Stomach (tissue), 4 donors: ENCODE data around the gene HDDC2.

Experiments
- EP300 ChIP-seq: sonication (generic); formaldehyde crosslinking; IDR thresholded peaks from one replicate; pipeline ENCODE4 v1.6.1; 2017; ENCODE audit warnings: antibody characterized with exemption
- POLR2A ChIP-seq, 4 donors: fragments of 450-650 bp; IDR thresholded peaks; one replicate each; pipeline ENCODE4 v1.6.1; 2016; ENCODE audit warnings: antibody characterized with exemption in 4 of 4, control low read depth in 2 of 4, mild to moderate bottlenecking in 1 of 4, moderate library complexity in 1 of 4
- POLR2AphosphoS5 ChIP-seq, 3 donors: sonication (generic); formaldehyde crosslinking; IDR thresholded peaks; one replicate each; pipeline ENCODE4 v1.6.1; 2016; ENCODE audit warnings: antibody characterized with exemption in 3 of 3
- TF ChIP-seq, protein P1 (sequence below), 7 experiments: fragments of 450-650 bp in 4 of 7; fragments of 200-600 bp in 3 of 7; sonication (generic) in 3 of 7; IDR thresholded peaks; one replicate each; pipeline ENCODE4 v1.5.1; 2016 to 2019; ENCODE audit warnings: antibody characterized with exemption in 7 of 7, control low read depth in 2 of 7, mild to moderate bottlenecking in 1 of 7

DNA sequence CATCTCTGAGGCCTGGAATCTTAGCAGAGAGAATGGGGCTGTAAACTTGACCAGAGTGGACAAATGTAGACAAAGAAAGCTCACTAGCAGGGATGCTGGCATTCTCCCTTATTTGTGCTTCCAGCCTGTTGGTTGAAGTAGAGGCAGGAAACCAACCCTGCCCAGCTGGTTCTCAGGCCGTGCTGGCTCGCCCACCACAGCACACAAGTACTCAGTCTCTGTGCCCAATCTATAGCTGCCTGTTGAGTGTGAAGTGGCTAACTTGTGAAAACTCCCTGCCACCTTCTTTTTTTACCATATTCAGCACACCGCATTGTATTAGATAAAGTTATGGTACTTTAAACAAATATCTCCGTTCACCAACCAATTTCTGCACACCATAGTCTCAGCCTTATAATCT lies 37.3 kb downstream of the HDDC2 start:
- TF ChIP-seq POLR2A (IDR thresholded peaks at IDR 0.05), result no peak
- TF ChIP-seq, protein P1, sequence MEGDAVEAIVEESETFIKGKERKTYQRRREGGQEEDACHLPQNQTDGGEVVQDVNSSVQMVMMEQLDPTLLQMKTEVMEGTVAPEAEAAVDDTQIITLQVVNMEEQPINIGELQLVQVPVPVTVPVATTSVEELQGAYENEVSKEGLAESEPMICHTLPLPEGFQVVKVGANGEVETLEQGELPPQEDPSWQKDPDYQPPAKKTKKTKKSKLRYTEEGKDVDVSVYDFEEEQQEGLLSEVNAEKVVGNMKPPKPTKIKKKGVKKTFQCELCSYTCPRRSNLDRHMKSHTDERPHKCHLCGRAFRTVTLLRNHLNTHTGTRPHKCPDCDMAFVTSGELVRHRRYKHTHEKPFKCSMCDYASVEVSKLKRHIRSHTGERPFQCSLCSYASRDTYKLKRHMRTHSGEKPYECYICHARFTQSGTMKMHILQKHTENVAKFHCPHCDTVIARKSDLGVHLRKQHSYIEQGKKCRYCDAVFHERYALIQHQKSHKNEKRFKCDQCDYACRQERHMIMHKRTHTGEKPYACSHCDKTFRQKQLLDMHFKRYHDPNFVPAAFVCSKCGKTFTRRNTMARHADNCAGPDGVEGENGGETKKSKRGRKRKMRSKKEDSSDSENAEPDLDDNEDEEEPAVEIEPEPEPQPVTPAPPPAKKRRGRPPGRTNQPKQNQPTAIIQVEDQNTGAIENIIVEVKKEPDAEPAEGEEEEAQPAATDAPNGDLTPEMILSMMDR (IDR thresholded peaks at IDR 0.05), result no peak
- TF ChIP-seq EP300, result no peak
- TF ChIP-seq POLR2AphosphoS5 (IDR thresholded peaks at IDR 0.05), result no peak
